HG02970 (cell line): Measurements from ENCODE around the gene CLTA.
"Not testable (repeated sequence)": the region's sequence is repeated elsewhere in the genome, so short reads cannot be mapped to it uniquely, and the experiment has no call there.

Experiments used
- ATAC-seq: cut with Tn5 transposase; IDR thresholded peaks from one replicate; pipeline ENCODE4 v1.9.1; 2021; ENCODE audit warnings: mild to moderate bottlenecking, moderate library complexity, moderate number of reproducible peaks; ENCODE audit not compliant: unreplicated experiment, low FRiP score

The CLTA gene

DNA sequence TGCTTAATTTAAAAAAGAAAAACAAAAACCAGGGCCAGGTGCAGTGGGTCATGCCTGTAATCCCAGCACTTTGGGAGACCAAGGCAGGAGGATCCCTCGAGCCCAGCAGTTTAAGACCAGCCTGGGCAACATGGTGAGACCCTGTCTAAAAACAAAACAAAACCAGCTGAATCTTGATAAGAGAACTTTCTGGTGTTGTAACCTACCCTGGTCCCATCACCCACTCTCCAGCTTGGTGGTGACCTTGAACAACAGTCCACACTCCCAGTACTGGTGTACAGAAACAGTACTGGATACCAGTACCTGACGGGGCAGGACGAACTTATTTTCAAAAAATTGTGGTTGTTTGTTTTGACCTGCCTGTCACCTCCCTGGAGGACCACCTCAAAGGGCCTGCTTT, 30.9 kb downstream of the CLTA start:
- no peak for ATAC-seq

DNA sequence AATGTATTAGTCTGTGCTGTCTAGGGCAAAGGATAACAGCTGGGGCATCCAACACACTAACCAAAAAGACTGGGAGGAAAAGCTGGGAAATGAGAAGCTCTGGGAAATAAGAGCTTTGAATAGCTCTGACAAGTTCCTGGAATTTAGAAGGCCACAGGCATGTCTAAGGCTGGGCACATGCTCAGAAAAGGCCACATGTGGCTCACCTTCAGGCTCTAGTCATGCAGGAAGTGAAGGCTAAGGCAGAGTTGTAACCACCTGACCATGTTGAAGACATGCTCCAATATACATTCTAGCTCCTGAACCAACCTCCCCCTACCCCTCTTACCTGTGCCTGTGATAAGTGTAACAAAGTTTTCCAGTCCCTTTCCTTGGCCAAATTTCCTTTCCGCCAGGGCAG, 31.7 kb downstream of the CLTA start:
- no peak for ATAC-seq

DNA sequence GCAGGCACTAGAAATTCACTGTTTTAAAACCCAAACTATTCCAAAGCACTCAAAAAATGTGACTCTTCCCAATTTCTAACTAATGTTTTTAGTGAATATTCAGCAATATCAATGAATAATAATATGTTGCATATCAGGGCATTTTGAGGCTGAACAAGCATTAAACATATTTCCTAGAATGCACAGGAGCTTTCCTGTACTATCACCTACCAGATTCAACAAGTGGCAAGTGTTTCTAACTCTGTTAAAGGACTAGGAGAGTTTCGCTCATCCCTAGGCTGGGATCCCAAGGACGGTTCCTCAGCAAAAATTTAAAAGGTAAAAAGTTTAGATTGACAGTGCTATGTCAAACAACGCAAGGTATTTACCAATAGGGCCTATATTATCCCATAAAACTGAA, 46.5 kb downstream of the CLTA start:
- ATAC-seq, result no peak

DNA sequence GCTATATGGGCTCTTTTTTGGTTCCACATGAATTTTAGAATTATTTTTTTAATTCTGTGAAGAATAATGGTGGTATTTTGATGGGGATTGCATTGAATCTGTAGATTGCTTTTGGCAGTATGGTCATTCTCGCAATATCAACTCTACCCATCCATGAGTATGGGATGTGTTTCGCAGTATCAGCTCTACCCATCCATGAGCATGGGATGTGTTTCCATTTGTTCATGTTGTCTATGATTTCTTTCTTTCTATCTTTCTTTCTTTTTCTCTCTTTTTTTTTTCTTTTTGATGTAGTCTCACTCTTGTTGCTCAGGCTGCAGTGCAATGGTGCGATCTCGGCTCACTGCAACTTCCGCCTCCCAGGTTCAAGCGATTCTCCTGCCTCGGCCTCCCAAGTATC, 48.5 kb downstream of the CLTA start:
- not testable (repeated sequence) for ATAC-seq

DNA sequence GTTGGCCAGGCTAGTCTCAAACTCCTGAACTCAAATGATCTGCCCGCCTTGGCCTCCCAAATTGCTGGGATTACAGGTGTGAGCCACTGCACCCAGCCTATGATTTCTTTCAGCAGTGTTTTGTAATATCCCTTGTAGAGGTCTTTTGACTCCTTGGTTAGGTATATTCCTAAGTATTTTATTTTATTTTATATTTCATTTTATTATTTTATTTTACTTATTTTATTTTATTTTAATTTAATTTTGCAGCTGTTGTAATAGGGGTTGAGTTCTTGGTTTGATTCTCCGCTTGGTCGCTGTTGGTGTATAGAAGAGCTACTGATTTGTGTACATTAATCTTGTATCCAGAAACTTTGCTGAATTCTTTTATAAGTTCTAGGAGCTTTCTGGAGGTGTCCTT, 49.0 kb downstream of the CLTA start:
- not testable (repeated sequence) for ATAC-seq

DNA sequence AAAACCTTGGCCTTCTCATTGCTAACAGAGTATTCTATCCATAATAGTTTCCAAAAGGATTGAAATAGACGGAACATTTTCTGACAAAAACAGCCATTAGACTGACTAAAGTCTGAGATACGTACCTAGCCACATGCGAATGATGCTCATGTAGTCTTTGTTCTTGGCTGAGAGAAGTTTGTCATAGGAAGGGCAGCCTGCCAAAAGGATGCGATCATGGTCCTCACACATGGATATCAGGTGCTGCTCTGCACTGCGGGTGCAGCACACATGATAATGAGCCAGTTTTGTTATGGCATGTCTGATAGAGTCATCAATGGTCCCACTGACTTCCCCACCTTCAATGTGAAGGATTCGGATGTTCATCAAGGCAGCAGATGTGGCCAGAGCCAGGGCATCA, 55.2 kb downstream of the CLTA start:
- no peak for ATAC-seq

DNA sequence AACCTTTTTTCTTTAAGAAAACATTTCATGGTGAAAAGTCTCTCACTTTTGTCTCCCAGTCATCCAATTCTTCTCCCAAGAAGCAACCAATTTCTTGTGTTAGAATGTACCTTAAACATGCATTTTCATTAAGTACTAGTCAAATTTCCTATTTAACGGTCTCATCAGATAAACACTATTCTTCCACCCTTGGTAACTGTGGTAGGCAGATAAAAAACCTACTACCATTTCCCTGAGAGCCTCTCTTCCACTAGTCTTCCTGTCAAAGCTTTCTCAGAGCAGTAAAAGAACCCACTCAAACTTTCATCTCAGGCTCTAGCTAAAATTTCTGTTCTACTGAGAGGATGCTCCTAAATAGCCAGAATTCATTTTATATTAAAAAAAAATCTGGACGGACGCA, 56.6 kb downstream of the CLTA start:
- no peak for ATAC-seq

DNA sequence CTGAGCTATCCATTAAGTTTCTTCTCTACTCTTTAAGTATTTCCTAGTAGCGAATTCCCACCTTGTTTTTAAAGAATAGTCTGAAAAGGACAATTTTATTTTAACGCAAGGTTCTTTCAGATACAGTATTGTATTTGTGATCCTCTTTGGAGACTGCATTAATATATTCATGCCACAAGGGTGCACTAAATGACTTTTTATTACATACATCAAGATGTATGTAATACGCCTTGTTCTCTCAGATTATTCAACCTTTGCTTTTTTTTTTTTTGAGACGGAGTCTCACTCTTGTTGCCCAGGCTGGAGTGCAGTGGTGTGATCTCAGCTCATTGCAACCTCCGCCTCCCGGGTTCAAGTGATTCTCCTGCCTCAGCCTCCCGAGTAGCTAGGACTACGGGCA, 57.3 kb downstream of the CLTA start:
- not testable (repeated sequence) for ATAC-seq

DNA sequence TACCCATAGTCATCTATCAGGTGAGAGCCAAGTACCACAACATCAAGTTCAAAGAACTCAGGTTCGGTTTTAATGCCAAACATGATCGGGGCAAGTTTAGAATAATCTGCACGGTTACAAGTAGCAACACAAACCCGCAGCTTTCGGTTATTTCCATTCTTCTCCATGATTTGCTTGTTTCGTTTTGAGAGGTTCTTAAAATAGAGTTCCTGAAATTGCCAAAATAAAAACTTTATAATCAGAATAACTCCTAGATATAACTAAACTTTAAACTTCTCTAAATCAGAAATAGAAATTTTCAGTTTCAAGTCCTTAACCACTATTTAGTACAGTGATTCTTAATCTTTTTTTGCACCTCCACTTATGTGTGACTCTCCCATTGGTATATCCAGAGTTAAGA, 58.5 kb downstream of the CLTA start:
- no peak for ATAC-seq

DNA sequence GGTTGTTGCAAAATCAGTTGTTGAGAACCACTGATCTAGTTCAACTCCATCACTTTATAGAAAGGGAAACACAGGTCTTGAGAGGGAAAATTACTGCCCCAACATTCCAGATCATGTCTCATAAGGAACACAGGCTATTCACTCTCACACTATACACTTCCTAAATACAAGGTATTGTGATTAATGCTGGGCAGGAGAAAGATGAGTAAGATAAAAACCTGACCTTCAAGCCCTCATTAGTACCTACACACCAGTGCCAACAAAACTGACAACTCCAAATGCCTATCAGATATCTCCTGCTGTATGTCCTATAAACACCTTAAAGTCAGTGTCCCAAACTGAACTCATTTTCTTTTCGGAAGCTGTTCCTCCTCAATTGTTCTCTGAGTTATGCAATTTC, 59.4 kb downstream of the CLTA start:
- no peak for ATAC-seq

DNA sequence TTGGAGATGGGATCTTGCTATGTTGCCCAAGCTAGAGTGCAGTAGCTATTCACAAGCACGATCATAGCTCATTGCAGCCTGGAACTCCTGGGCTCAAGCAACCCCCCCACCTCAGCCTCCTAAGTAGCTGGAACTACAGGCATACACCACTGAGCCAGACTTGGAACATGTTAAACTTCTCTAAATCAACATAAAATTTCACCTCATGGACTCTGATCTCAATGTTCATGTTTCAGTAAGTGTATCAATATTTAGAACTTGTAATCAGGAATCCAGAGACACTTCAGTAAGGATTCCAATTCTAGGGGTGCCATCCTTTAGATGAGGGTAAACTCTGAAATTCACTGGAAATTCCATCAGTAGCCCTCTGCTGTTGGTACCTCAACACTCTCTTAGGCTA, 60.7 kb downstream of the CLTA start:
- no peak for ATAC-seq

DNA sequence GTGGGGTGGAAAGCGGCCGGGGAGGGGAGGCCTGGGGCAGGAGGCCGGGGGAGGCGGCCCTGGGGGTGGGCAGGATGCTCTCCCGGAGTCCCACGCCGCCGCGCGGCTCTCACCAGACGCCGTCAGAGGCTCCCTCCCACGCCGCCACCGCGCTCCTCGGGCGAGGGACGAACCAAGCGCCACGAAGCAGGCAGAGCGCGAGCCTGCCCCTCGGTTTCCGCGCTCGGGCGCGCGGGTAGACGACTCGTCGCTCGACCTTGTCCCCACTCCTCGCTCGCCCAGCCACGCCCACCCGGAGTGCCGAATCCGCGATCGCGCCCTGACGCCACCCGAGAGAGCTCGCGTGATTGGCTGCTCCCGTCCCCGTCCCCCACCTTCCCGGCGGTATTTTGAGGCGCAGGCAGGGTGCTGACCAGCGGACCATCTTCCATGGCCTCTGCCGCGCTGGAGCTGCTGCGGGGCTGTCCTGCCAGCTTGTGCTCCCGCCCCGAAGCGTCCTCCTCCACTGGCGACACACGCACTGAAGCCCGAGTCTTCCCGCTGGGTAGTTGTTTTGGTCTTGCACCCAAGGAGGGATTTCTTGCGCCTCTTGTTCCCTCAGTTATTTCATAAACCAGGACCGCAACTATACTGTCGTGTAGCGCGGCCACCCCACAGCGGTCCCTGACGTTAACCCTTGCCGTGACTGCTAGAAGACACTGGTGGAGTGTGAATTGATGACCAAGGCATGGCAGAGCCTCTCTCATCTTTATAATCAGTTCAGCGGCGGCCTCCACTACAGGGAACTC, 67.7 kb downstream of the CLTA start, which contains the start of gene GNE:
Gene GNE (minus strand): TSS at position 241 of the 788 bp plus-strand sequence. CDS start 9,093 bp downstream, outside the sequence.
- peak; percentile 89 for ATAC-seq

DNA sequence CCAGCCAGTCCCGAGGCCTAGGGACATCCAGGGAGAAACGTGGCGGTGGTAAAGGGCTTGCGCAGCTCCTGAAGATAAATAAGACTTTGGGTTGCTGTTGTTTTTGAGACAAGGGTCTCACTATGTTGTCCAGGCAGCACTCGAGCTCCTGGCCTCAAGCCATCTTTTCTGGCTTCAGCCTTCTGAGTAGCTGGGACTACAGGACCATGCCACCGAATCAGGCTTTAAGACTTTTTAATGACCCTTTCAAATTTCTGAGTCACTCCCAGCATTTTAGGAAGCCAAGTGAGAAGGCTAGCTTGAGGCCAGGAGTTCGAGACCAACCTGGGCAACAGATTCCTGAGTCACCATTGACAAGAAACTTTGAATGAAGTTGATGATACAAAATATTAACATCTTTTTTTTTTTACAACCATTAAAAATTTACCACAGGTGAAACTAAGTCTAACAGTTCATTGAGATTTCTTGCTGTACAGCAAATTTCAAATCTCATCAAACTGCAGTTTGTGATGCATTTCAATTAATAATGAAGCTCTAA, 68.3 kb downstream of the CLTA start:
- ATAC-seq, result no peak
